Stimulated activated CD8-positive, alpha-beta memory T cell treated with anti-CD3 and anti-CD28 coated beads, Interleukin-12 subunit alpha, Interleukin-12 subunit beta, amount 100 ng/mL, for 4 hours (primary cell): ENCODE measurements around the gene RSRC1.
"Not testable (repeated sequence)": the region's sequence is repeated elsewhere in the genome, so short reads cannot be mapped to it uniquely, and the experiment has no call there.

Source experiments
- DNase-seq: peaks from one replicate; pipeline ENCODE4 v3.0.0-alpha.2; 2020; ENCODE audit warnings: low read depth

RSRC1 gene

DNA sequence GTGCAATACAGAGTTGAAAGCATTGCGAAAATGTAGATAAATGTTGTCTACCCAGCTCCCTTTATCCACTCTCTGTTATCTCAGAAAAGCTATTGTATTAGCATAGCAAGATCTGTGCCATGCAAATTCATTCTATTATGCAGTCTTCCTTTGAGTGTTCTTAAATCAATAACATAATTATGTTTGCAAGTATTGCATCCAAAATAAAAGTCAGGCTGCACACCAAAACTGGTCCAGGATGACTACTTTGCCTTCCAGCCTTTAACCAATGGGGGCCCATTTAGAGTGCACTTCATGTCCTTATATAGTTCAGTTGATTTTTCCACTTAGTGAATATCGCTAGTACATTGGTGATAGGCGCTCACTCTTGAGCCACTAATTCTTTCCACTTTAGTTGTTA is 353.7 kb downstream of the RSRC1 start:
- DNase-seq = no peak

DNA sequence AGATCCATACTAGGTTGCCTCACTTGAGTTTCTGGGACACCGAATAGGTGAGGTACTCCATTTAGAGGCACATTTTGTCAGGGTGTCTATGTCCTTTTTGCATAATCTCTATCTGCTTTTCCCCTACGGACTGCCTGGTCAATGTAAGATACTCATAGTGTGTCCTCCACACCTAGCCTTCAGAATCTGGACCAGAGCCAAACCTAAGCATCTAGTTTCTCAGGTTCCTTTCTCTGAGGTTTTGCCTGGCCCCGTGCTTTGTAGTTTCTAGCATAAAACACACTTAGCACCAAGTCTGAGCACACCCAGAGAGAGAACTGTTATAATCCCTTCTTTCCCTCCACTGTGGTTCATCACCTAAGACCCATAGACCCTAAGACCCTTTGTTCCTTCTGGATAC is 355.2 kb downstream of the RSRC1 start:
- DNase-seq = no peak

DNA sequence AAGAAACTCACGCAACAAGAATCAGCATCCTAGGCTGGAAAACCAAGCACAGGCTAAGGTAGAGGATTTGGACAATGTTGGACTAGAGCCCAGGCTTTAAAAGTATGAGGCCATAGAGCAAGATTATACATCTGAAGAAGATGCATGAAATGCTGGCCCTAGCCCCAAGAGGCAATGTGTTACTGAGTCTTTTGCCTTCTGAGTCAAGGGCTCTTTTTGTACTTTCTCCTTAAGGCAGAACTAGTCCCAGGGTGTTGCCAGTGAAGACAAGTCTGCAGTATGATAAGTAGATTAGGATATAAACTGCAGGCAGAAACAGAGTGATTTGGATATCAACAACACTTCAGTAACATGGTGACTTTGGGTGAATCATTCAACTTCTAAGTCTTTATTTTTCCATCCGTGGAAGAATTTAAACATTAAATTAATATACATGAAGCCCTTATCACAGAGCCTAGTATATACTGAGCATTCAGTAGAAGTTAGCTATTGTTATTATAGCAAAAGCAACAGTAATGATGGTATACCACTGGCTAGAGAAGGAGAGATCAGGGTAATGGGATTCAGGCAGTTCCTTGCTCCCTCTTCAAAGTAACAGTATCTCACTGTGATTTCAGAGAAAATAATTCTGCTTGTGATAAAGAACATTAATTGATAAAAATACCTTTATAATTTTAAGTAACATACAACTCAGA is 361.2 kb downstream of the RSRC1 start:
- no peak for DNase-seq

DNA sequence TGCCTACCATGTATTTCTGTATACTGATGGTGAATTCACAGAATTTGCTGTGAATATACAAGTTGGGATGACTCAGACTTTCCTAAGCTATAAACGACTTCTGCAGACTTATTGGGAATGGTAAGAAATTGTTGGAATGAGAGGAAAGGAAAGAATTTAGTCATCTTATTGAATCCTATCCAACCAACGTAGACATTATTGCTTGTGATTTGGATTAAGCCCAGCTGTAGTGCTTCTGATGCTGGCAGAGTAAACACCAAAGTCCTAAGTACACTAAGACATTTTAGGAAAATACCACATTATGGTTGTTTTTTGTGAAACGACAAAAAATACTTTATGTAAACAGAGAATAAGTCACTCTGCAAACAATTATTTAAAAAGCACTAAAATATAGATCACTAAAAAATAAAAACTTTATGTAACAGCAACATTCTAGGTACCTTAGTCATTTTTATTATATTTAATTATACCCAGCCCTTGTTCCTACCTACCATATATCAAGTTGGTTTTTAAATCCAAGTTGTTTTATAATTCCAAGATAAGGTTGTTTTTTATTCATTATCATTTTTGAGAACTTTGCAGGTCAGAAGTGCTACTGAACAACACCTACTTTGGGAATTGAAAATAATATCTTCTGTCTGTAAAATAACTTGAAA is 361.9 kb downstream of the RSRC1 start:
- DNase-seq = no peak

DNA sequence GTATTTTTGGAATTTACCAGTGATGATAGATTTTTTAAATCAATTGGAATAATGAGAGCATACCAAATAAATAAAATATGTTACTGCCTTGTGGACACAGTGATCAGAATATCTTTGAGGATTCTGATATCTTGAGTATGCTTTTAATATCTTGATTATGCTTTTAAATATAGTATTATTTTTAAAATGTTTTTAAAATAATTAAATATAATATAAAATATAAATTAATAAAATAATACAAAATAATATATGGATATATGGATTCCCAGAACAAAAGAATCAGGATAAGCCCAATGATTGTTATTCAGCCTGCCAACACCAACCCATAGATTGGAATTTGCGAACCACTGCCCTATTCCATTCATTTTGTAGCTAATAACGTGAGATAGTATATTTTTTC is 369.2 kb downstream of the RSRC1 start:
- no peak for DNase-seq

DNA sequence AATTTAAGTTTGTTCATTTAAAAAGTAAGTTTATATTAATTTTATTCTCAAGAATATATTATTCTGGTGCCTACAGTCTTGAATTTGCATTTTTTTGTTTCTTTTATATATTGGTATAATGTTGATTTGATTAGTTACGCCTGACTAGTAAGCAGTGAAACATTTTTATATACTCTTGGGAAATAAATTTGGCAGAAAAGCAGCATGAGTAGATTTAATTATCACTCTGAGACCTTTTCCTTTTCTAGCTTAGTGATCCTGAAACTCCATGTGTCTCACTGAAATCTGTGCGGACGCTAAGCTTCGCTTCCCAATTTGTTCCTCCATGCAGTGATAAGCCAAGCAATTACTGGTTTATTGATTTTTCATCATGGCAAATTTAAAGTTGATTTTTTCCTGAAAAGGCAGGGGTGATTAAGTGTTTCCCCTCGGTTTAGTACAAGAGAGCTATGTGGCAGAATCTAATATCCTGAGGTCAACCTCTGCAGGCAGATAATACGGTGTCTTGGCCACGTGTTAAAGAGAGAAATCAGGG is 373.9 kb downstream of the RSRC1 start:
- no peak for DNase-seq

DNA sequence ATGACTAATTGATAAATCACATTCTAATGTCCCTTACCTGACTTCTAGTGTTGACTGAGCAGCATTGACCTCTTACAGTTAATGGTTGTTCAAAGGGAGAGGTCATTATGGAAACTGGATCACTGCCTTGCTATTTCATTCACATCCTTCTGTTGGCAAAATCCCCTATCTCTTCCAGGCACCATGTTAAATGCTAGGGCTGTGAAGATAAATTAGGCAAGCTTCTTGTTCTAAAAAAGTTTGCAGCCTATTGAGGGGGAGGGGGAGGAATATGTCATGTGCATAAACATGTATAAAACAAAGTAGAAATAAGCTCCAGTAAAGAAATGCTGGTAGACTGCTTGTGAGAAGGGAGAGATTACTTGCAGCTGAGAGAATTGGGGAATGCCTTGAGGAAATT is 376.3 kb downstream of the RSRC1 start:
- DNase-seq = no peak

DNA sequence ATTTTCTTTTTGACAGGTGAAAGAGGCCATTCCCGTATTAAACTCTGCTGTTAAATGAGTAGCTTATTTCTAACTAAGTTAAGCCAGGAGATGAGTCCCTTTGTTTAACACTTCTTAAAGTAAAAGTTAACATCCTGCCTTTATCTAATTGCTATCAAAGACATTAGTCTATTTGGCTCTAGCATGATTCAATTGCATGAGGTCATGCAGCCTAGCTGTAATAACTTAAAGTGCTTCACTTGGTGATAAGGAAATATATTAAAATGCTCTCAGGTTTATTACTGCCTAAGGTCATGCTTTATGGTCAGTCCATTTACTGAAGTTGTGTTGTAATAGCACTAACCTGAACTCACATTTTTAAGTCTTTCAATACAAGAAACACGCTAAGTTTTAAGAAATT is 378.8 kb downstream of the RSRC1 start:
- DNase-seq = no peak

DNA sequence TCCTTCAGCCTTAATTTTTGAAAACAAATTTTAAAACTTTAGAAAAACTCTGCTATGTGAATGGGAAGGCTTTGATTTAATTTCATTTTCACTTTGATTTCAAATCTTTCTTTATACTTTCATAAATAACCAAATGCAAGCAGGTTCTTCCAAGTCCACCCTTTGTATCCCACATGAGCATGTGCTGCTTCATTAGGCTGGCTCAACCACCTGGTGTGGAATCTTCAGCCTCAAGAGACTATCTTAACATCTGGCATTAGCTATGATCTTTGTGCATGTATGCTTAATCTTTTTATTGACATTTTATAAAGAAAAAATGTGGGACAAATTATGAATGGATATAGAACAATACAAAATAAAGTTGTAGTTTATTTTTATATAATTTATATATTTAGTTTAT is 379.3 kb downstream of the RSRC1 start:
- DNase-seq = no peak

DNA sequence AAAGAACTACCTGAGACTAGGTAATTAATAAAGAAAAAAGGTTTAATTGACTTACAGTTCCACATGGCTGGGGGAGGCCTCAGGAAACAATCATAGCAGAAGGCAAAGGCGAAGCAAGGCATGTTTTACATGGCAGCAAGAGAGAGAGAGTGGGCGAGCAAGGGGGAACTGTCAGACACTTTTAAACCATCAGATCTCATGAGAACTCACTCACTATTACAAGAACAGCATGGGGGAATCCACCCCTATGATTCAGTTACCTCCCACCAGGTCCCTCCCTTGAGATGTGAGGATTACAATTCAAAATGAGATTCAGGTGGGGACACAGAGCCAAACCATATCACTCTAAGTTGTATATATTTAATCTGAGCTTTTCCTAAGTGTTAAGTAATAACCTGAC is 382.1 kb downstream of the RSRC1 start:
- DNase-seq = no peak

DNA sequence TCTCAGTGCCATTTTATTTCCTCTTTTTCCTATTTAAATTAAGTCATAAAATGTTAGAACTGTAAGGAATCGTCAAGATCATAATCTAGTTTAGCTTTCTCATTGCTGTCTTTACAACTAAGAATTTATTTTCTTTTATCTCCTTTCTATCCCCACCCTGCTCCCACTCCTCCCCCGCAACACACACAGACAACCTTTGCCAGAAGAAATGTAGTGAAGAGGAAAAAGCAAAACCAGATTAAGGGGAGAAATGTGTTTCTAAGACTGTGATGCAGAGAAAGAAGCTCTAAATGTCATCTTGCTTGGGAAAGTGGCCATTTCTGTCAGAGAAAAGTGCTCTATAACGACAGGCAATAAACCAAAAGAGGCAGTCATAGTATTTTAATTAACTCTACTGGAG is 382.8 kb downstream of the RSRC1 start:
- no peak for DNase-seq

DNA sequence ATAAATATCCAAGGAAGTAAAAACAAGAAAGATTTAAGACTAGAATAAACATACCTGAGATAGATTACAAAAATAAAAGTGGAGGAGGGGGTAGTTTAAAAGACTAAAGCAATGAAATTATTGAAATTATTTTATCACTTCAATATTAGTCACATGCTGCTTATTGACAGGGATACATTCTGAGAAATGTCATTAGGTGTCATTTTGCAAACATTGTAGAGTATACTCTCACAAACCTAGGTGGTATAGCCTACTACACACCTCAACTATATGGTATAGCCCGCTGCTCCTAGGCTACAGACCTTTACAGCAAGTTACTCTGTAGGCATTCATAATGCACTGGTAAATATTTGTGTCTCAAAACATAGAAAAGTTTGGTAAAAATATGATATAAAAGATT is 384.0 kb downstream of the RSRC1 start:
- DNase-seq = no peak

DNA sequence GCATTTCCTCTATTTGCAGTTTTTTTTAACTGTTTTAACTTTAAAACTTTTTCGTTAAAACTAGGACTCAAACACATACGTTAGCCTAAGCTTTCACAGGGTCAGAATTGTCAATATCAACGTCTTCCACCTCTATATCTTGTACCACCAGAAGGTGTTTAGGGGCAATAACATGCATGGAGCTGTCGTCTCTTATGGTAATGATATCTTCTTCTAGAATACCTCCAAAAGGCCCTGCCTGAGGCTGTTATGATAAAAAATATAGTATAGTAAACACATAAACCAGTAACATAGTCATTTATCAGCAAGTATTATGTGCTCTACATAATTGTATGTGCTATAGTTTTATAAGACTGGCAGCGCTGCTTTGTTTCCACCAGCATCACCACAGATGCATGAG is 384.8 kb downstream of the RSRC1 start:
- no peak for DNase-seq

DNA sequence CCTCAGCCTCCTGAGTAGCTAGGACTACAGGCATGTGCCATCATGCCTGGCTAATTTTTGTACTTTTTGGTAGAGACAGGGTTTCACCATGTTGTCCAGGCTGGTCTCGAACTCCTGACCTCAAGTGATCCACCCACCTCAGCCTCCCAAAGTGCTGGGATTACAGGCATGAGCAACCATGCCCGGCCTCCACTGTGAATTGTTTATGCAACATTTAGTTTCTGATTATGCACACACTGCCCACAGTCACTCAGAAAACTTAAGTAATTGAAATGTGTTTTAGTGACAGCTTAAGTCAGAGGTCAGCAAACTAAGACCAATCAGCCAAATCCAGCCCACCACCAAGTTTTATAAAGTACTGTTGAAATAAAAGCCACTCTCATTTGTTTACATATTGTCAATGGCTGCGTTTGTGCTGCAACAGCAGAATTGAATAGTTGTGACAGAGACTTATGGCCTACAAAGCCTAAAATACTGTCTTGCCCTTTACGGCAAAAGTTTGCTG is 385.6 kb downstream of the RSRC1 start:
- DNase-seq = not testable (repeated sequence)

DNA sequence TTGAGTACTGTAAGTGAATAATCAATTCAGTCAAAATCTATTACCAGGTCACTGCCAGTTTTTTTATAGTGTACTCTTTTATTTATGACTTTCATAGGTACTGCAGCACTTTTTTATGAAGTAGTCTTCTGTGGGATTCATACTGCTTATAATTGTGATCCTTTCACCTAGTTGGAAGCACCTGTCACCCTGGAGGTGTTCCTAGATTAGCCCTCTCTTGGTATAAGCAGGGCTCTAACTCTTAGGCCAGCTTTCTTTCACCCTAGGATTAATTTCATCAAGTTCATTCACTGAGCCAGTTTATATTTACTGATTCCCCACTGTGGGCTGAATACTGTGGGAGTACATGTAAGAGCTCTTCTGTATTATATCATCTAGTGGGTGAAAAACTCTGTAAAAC is 395.2 kb downstream of the RSRC1 start:
- DNase-seq = no peak

DNA sequence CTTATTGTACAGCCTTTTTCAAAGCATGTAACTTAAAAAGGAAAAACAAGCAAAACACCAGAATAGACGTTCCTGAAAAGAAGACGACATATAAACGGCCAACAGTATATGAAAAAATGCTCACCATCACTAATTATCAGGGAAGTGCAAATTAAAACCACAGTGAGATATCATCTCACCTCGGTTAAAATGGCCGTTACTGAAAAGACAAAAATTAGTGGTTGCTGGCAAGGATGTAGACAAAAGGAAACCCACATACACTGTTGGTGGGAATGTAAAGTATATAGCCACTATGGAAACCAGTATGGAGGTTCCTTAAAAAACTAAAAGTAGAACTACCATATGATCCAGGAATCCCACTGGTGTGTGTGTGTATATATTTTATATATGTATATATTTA is 396.6 kb downstream of the RSRC1 start:
- DNase-seq = no peak

DNA sequence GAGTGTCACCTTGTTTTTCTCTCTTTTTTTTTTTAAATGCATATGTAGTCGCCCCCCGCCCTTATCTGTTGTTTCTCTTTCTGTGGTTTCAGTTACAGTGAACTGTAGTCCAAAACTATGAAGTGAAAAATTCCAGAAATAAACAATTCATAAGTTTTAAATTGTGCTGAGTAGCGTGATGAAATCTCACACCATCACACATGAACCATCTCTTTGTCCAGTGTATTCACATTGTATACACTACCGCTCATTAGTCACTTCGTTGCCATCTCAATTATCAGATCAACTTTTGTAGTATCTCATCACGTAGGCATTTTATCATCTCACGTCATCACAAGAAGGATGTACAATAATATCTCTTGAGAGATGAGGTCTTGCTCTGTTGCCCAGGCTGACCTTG is 398.6 kb downstream of the RSRC1 start:
- DNase-seq = no peak

DNA sequence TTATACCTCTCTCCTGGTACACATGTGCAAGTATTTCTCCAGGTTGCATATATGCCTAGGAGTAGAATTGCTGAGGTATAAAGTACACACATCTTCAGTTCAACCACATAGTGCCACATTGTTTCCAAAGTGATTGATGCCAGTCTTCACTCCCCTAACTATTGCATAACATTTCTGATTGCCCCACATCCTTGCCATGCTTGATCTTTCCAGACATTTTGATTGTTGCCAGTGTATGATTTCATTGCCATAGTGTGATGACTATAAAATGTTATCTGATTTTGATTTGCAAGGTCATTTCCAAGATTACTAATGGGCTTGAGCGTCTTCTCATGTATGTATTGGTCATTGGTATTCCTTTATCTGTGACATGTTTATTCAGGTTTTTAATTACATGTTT is 400.0 kb downstream of the RSRC1 start:
- DNase-seq = no peak

DNA sequence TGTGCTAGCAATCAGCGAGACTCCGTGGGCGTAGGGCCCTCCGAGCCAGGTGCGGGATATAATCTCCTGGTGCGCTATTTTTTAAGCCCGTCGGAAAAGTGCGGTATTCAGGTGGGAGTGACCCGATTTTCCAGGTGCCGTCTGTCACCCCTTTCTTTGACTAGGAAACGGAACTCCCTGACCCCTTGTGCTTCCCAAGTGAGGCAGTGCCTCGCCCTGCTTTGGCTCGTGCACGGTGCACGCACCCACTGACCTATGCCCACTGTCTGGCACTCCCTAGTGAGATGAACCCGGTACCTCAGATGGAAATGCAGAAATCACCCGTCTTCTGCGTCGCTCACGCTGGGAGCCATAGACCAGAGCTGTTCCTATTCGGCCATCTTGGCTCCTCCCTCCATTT is 406.8 kb downstream of the RSRC1 start:
- DNase-seq = not testable (repeated sequence)

DNA sequence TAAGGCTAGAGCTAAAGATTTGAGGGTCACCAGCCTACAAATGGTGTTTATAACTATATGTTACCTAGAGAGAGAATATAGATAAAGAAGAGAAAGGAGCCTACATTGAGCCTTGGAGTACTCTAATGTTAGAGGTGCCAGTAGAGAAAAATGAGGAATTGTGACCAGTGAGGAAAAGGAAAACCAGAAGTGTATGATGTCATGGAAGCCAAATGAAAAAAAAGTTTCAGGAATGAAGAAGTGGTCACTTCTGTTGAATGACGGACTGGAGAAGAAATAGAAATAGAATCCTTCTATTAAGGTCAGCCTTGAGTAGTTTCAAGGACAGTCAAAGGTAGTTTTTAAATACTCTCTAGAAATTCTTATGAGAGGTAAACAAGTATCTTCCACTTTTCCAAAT is 409.9 kb downstream of the RSRC1 start:
- no peak for DNase-seq

DNA sequence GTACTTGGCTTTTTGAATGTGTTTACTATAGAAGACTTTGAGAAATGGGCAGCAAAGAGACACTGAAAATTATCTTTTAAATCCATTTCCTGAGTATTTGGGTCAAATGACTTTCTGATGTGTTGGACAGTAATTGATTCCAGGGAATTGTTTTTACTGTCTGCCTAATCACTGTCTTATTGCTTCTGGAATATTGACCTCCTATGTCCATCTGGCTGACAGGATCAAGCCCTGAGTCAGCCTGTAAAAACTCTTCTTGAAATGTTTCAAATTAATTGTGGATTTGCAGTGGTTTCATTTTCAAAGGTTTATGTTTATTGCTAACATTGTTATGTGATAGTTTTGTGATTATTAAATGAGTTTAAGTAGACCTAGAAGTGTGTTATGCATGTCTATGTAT is 410.5 kb downstream of the RSRC1 start:
- no peak for DNase-seq

DNA sequence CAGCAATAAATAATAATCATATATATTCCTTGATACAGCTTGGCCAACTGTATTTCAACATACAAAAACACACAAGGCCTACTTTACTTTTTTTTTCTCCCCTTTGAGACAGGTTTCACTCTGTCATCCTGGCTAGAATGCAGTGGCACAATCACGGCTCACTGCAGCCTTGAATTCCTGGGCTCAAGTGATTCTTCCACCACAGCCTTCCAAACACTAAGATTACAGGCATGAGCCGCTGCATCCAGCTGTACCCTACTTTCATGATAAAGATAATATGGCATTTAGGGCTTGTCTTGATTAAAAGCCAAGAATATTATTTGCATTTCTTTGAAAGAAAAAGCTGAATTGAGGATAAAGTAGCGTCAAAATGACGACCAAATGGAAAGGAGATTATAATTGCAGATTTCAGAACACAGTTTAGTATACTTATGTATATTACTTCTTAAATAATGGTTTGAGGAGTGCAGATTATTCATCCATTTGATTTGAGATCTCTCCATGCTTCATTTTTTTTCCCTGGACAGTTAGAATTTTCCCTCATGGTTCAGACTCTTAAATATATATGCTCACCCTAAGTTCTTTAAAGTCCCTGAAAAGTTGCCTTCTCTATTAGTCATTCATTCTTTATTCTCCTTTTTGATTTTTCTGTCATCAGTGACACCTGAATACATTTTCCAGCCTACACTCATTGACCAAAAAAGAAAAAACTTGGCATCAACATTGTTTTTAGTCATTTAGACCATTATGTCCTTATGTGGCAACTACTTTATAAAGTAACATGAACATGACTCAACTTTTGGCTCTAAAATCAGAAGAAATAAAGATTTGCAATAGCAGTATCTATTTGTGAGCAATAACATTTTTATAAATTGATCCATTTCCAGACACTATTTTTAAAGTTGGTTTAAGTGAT is 412.6 kb downstream of the RSRC1 start:
- DNase-seq = no peak
